Retinal pigment epithelial cell (primary cell): Measurements from ENCODE around the gene C7orf57.

Experiments used
- DNase-seq: peaks from one replicate; pipeline ENCODE4 v3.0.0-alpha.2; 2010; ENCODE audit warnings: low read depth
- H3K4me3 ChIP-seq: 2 replicates; pipeline ENCODE4 v1.5.1; 2011; ENCODE audit warnings: mild to moderate bottlenecking, low read length, control low read depth, moderate library complexity
- CTCF ChIP-seq: conservative IDR thresholded peaks from 2 replicates; pipeline ENCODE4 v1.5.1; 2011; ENCODE audit warnings: low read depth, low read length, control low read depth, inconsistent platforms

Gene C7orf57

GRCh38 chr7:48035967-48036478 is 680 bp downstream of the C7orf57 start:
- TF ChIP-seq CTCF = no peak
- peak overlapping the region; percentile 65 for H3K4me3 ChIP-seq
- no peak for DNase-seq

DNA sequence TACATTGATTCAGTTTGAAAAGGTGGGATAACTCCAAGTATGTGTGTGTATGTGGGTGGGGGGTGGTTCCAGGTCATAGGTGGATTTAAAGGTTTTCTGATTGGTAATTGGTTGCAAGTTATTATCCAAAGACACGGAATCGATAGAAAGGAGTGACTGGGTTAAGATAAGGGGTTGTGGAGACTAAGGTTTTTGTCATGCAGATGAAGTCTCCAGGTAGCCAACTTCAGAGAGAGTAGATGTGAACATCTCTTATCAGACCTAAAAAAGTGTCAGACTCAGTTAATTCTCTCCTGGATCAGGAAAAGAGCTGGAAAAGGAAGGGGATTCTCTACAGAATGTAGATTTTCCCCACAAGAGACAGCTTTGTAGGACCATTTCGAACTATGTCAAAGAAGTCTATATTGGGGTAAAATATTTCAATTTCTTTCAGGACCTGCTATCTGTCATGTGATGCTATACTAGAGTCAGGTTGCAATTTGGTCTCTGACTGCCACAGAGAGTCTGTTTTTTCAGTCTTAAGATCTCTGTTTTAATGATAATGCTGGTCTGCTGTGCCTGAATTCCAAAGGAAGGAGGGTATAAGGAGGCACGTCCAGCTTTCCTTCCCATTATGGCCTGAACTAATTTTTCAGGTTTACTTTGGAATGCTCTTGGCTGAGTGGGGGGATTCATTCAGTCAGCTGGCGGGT is 3.6 kb downstream of the C7orf57 start:
- no peak for DNase-seq
- TF ChIP-seq CTCF = no peak

DNA sequence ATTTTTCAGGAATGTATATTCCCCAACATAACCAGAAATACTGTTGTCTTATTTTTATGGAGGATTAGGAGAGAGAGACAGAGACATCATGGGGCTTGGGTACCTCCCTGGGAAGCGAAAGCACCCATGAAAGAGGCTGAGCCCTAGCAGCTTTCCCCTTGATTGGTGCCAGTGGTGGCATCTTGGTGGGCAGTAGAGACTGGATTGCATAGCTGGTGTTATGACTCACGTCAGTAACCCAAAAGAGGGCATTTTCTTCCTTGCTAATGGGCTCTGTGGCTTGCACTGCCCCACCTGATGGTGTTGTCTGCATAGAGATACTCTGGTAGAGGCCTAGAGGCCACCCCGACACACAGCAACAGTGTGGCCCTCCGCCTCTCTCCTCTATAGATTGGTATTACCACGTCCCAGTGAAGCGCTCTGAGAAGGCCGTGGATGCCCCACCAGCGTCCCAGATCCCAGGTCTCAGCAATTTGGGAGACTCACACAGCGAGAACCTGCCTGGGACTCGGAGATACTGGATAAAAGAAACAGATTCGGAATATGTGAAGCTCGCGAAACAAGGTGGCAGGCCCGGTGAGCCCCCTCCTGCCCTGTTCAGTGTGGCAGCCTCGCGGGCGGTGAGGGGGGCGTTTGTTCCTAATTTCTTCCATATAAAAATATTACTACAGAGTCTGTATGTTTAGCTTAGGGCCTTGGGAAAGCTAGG is 5.8 kb downstream of the C7orf57 start:
- no peak for DNase-seq
- TF ChIP-seq CTCF = no peak
- no peak overlapping the region for H3K4me3 ChIP-seq

More for the DNA sequence above, 3.6 kb downstream of the C7orf57 start:
- no peak overlapping the region for H3K4me3 ChIP-seq

DNA sequence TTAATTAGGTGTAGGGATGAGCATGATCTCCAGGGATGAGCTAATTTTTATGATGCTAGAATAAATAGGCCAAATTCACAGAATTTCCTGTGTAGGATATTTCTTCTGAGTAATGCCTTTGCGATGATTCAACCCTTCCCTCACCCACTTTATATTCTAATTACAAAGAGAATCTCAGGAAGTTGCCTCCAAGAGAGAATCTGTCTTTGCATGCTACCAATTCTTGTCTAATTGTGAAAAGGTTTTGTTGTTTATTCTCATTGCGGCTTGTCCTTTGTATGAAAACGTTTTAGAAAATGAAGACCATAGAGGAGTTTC is 6.3 kb downstream of the C7orf57 start:
- no peak overlapping the region for H3K4me3 ChIP-seq
- DNase-seq = no peak
- TF ChIP-seq CTCF = no peak

DNA sequence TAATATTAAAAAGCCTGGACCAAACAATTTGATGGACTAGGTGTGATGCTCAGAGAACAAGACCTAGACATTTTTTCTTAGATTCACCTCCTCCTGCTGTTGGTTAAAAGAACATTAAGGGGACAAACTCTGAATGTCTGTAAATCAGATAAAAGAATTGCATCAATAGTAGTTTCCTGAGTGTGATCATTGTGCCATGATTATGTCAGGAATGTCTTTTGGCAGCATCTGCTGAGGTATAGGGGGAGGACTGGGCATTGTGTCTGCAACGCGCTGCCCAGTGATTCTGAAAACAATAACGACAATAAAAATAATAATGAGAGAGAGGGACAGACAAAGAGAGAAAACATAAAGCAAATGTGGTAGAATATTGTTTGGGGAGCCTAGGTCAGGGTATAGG is 6.9 kb downstream of the C7orf57 start:
- no peak for TF ChIP-seq CTCF
- DNase-seq = no peak
- no peak overlapping the region for H3K4me3 ChIP-seq

- DNase-seq = no peak
- no peak for TF ChIP-seq CTCF
- no peak overlapping the region for H3K4me3 ChIP-seq
These were observed 7.3 kb downstream of the C7orf57 start for GRCh38 chr7:48042636-48043035.
